LHCN-M2 (cell line): ENCODE data around the gene FAM120B. TPM values are rescaled to one million over a fixed set of nuclear protein-coding genes. Genes with fewer than 3 reads are reported as not detected.

Experiments
- DNase-seq: peaks from one replicate; pipeline ENCODE4 v3.0.0-alpha.2; 2012; ENCODE audit warnings: low read depth
- total RNA-seq: library from RNA; depleted of rRNA; stranded (reverse); fragments of >200 nt; gene quantifications from 2 replicates; pipeline ENCODE4 v1.2.3, GENCODE V29; 2014; rRNA removed

The FAM120B gene
- total RNA-seq, 1 experiment from 2014 or later = 15.0 TPM

DNA sequence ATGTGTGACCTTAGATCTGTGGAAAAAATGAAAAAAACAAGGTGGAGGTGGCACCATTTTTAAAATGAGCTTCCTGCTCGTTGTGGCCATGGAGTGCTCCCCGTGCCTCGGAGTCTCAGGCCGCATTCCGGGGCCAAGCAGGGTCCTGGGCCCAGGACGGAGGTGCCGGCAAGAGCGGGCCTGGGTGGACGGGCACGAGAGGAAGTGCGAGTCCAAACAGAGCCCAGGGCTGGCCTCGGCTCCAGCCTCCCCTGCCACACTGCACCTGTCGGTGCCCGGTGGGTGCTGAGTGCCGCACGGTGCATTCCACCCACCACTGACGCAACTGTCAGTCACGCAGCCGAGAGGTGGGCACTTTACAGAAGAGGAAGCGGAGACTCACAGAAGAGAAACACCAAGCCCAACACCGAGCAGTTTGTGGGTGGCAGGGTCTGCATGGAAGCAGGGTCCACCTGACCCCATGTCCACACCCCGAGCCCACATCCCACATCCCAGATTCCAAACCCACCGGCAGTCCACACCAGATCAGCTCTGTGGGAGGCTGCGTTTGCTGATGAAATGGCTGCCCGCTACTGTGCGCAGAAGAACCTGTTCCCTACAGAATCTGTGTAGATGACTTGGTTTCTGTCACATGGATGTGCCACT, 148.9 kb downstream of the FAM120B start:
- DNase-seq = no peak

DNA sequence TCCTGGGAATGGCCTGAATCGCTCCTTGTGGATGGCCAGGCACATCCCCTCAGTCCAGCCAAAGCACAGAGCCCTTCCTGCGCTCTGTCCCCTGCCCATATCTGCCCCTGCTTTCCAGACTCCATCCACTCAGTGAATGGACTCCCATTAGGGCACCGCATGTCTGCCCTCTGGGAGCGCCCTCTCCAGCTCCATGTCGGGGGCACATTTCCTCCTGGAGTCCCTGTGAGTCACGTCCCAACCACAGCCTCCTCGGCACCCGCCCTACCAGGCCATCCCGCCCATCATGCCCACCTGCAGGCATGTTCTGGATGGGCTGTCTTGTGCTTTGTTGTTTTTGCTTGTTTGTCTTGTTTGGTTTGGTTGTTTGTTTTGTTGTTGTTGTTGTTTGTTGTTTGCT, 149.8 kb downstream of the FAM120B start:
- DNase-seq = no peak

Other genes starting within 250 kb of the FAM120B start
- 4.7 and 9.7 TPM in 2 replicates for gene DLL1, start 15.7 kb upstream of the FAM120B start, total RNA-seq
- gene PSMB1, start 246.5 kb downstream of the FAM120B start, total RNA-seq = 280 and 297 TPM in 2 replicates
- gene TBP, start 247.6 kb downstream of the FAM120B start, total RNA-seq = 19.2 and 21.4 TPM in 2 replicates